OCI-LY1 (cell line): Measurements from ENCODE around the gene CELA2B.

Experiments used
- CTCF ChIP-seq: fragments of 200-600 bp; sonication (generic), shearing (Covaris generic); IDR thresholded peaks from 2 replicates; pipeline ENCODE4 v1.5.1; 2017; ENCODE audit warnings: mild to moderate bottlenecking, antibody characterized with exemption, low read length, moderate library complexity, mixed read lengths
- EZH2 ChIP-seq: fragments of 200-600 bp; sonication (generic), shearing (Covaris generic); IDR thresholded peaks from 2 replicates; pipeline ENCODE4 v1.8.0; 2017; ENCODE audit warnings: borderline replicate concordance, mixed run types, mild to moderate bottlenecking, antibody characterized with exemption, low read length, moderate library complexity, mixed read lengths

DNA sequence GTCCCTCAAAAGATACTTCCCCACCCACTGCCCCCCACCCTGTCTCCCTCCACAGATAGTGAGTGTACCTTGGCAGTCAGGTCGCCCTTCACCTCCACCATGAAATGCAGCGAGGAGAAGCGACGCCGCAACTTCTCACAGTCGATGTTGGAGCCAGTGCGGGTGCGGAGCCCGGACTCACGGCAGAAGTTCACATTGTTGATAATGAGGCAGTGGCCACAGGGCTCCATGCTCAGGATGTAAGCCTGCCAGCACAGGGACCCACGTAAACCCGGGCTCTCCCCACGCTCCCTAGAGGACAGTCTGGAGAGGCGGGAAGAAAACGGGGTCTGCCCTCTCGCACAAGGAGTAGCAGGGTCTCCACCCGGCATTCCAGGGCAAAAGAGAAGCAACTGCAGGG is 30.9 kb downstream of the CELA2B start:
- TF ChIP-seq CTCF (no peak), EZH2 (no peak)
